Mesenchymal stem cell (in vitro differentiated cells and primary cell): Measurements from ENCODE around the gene BCL3.
"Not testable (repeated sequence)": the region's sequence is repeated elsewhere in the genome, so short reads cannot be mapped to it uniquely, and the experiment has no call there.

Experiments used
- DNase-seq: peaks from one replicate; pipeline ENCODE4 v3.0.0-alpha.2; 2013
- H2AFZ ChIP-seq: one replicate; pipeline ENCODE4 v1.6.1; 2013; ENCODE audit warnings: low read depth, mild to moderate bottlenecking, control low read depth, inconsistent platforms, low read length, moderate library complexity
- H2AK5ac ChIP-seq: 2 replicates; pipeline ENCODE4 v1.6.1; 2013; ENCODE audit warnings: low read length, moderate library complexity, mild to moderate bottlenecking, inconsistent platforms; ENCODE audit not compliant: severe bottlenecking
- H2BK120ac ChIP-seq: one replicate; pipeline ENCODE4 v1.6.1; 2013; ENCODE audit warnings: low read depth, mild to moderate bottlenecking, inconsistent platforms, low read length, moderate library complexity
- H2BK12ac ChIP-seq, 2 experiments: one replicate each; pipeline ENCODE4 v1.6.1; 2013; ENCODE audit warnings: inconsistent platforms in 2 of 2, low read length in 2 of 2, mild to moderate bottlenecking in 2 of 2, moderate library complexity in 2 of 2, control low read depth in 1 of 2
- H2BK15ac ChIP-seq: one replicate; pipeline ENCODE4 v1.6.1; 2013; ENCODE audit warnings: mild to moderate bottlenecking, low read depth, inconsistent platforms; ENCODE audit not compliant: poor library complexity, severe bottlenecking
- H2BK5ac ChIP-seq: 2 replicates; pipeline ENCODE4 v1.6.1; 2013; ENCODE audit warnings: low read depth, mild to moderate bottlenecking, low read length, control low read depth, inconsistent platforms; ENCODE audit not compliant: poor library complexity, severe bottlenecking
- H3K14ac ChIP-seq, 2 experiments: one replicate each; pipeline ENCODE4 v1.6.1; 2013; ENCODE audit warnings: inconsistent platforms in 2 of 2, low read length in 2 of 2, control low read depth in 1 of 2, mild to moderate bottlenecking in 1 of 2, moderate library complexity in 1 of 2
- H3K18ac ChIP-seq, 2 experiments: one replicate each; pipeline ENCODE4 v1.6.1; 2013; ENCODE audit warnings: inconsistent platforms in 2 of 2, low read length in 2 of 2, control low read depth in 1 of 2, low read depth in 1 of 2, mild to moderate bottlenecking in 1 of 2
- H3K23ac ChIP-seq, 2 experiments: one replicate each; pipeline ENCODE4 v1.6.1; 2013; ENCODE audit warnings: inconsistent platforms in 2 of 2, low read length in 2 of 2, mild to moderate bottlenecking in 2 of 2, moderate library complexity in 2 of 2, control low read depth in 1 of 2
- H3K27ac ChIP-seq: 2 replicates; pipeline ENCODE4 v1.5.1; 2013; ENCODE audit warnings: mild to moderate bottlenecking, moderate library complexity, low read length, control low read depth, inconsistent platforms; ENCODE audit not compliant: poor library complexity, severe bottlenecking
- H3K27me3 ChIP-seq, 2 experiments: 2 replicates each; pipeline versions ENCODE4 v1.6.1 to v1.7.0; 2013; ENCODE audit warnings: low read length in 2 of 2, mild to moderate bottlenecking in 2 of 2, moderate library complexity in 2 of 2, control low read depth in 1 of 2, inconsistent platforms in 1 of 2; ENCODE audit not compliant: control insufficient read depth in 1 of 2, insufficient read depth in 1 of 2
- H3K36me3 ChIP-seq, 2 experiments: 2 replicates each; pipeline versions ENCODE4 v1.6.1 to v1.7.0; 2013; ENCODE audit warnings: low read length in 2 of 2, control low read depth in 1 of 2, inconsistent platforms in 1 of 2, low read depth in 1 of 2, mild to moderate bottlenecking in 1 of 2; ENCODE audit not compliant: insufficient read depth in 2 of 2, control insufficient read depth in 1 of 2
- H3K4ac ChIP-seq, 2 experiments: one replicate each; pipeline ENCODE4 v1.6.1; 2013; ENCODE audit warnings: inconsistent platforms in 2 of 2, low read length in 2 of 2, mild to moderate bottlenecking in 2 of 2, moderate library complexity in 2 of 2, control low read depth in 1 of 2, low read depth in 1 of 2
- H3K4me1 ChIP-seq: 2 replicates; pipeline ENCODE4 v1.6.1; 2013; ENCODE audit warnings: low read depth, low read length, control low read depth; ENCODE audit not compliant: control insufficient read depth, insufficient read depth
- H3K4me2 ChIP-seq: 2 replicates; pipeline ENCODE4 v1.6.1; 2013; ENCODE audit warnings: low read length, mild to moderate bottlenecking, inconsistent platforms; ENCODE audit not compliant: poor library complexity, severe bottlenecking
- H3K4me3 ChIP-seq, 2 experiments: 2 replicates each; pipeline versions ENCODE4 v1.5.1 to v1.7.0; 2013; ENCODE audit warnings: low read length in 2 of 2, mild to moderate bottlenecking in 2 of 2, control low read depth in 1 of 2, low read depth in 1 of 2; ENCODE audit not compliant: insufficient read depth in 1 of 2
- H3K79me1 ChIP-seq: replicated peaks from 2 replicates; pipeline ENCODE4 v1.6.1; 2013; ENCODE audit warnings: mild to moderate bottlenecking, control low read depth, low read length, inconsistent platforms; ENCODE audit not compliant: poor library complexity, severe bottlenecking
- H3K9ac ChIP-seq: 2 replicates; pipeline ENCODE4 v1.7.0; 2013; ENCODE audit warnings: mild to moderate bottlenecking, low read length, moderate library complexity
- H3K9me3 ChIP-seq: 2 replicates; pipeline ENCODE4 v1.7.0; 2013; ENCODE audit warnings: mild to moderate bottlenecking, low read length; ENCODE audit not compliant: control insufficient read depth
- H4K8ac ChIP-seq: one replicate; pipeline ENCODE4 v1.6.1; 2013; ENCODE audit warnings: inconsistent platforms, mild to moderate bottlenecking, low read length, moderate library complexity
- H4K91ac ChIP-seq: one replicate; pipeline ENCODE4 v1.6.1; 2013; ENCODE audit warnings: mild to moderate bottlenecking, low read length, inconsistent platforms
- WGBS: methylation state at CpG from one replicate; pipeline ENCODE4 v1.1.7; 2013; ENCODE audit warnings: mixed read lengths; 5-methylcytosine and 5-hydroxymethylcytosine counted together

The BCL3 gene

GRCh38 chr19:44719262-44719701 lies 29.2 kb upstream of the BCL3 start:
- peak overlapping the region; percentile 69 to 91 for H3K4ac ChIP-seq
- peaks cover 5% of the 10 kb centered on the region for H3K9me3 ChIP-seq
- H3K18ac ChIP-seq = peak overlapping the region; percentile 88 to 94
- DNase-seq = no peak
- H3K9ac ChIP-seq = no peak overlapping the region
- no peaks in the 10 kb centered on the region for H3K79me1 ChIP-seq
- H2AK5ac ChIP-seq = peak overlapping the region; percentile 82
- H3K27me3 ChIP-seq = no peaks in the 10 kb centered on the region
- H3K4me3 ChIP-seq = no peak overlapping the region
- no peak overlapping the region for H3K14ac ChIP-seq
- H3K4me2 ChIP-seq = no peak overlapping the region
- no peak overlapping the region for H2BK15ac ChIP-seq
- H4K8ac ChIP-seq = peak overlapping the region; percentile 92
- H2BK5ac ChIP-seq = no peak overlapping the region
- peaks cover 19% of the 10 kb centered on the region for H3K4me1 ChIP-seq
- H3K23ac ChIP-seq = no peak overlapping the region
- peak overlapping the region; percentile 86 for H2BK120ac ChIP-seq
- peak overlapping the region; percentile 81 to 99 for H2BK12ac ChIP-seq
- H2AFZ ChIP-seq = no peak overlapping the region
- peak overlapping the region; percentile 83 for H4K91ac ChIP-seq
- H3K27ac ChIP-seq = no peak overlapping the region
- 85% methylated on average over 8 of the region's 8 CpGs for WGBS
- H3K36me3 ChIP-seq = no peaks in the 10 kb centered on the region

- H3K18ac ChIP-seq, H4K91ac ChIP-seq, H2AK5ac ChIP-seq, DNase-seq, H3K4me3 ChIP-seq, H2BK120ac ChIP-seq, H3K9ac ChIP-seq, H3K14ac ChIP-seq, H3K36me3 ChIP-seq, H2AFZ ChIP-seq, H3K79me1 ChIP-seq, H3K27me3 ChIP-seq, H2BK12ac ChIP-seq, H4K8ac ChIP-seq, H3K9me3 ChIP-seq, H2BK5ac ChIP-seq, H3K27ac ChIP-seq, H3K23ac ChIP-seq, H3K4ac ChIP-seq, H2BK15ac ChIP-seq, H3K4me2 ChIP-seq: not testable (repeated sequence)
- peaks cover 27% of the 10 kb centered on the region for H3K4me1 ChIP-seq
- WGBS = 97% methylated on average over 9 of the region's 9 CpGs
Measured at GRCh38 chr19:44720396-44720795, 28.1 kb upstream of the BCL3 start.

DNA sequence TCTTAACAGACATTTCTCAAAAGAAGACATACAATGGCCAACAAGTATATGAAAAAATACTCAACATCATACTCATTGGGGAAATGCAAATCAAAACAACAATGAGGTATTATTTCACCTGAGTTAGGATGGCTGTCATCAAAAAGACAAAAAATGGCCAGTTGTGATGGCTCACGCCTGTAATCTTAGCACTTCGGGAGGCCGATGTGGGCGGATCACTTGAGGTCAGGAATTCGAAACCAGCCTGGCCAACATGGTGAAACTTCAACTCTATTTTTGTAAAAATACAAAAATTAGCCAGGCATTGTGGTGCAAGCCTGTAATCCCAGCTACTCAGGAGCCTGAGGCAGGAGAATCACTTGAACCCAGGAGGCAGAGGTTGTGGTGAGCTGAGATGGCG lies 27.6 kb upstream of the BCL3 start:
- no peak overlapping the region for H3K4ac ChIP-seq
- peaks cover 29% of the 10 kb centered on the region for H3K4me1 ChIP-seq
- H4K91ac ChIP-seq = no peak overlapping the region
- H3K79me1 ChIP-seq = no peaks in the 10 kb centered on the region
- H2BK12ac ChIP-seq = no peak overlapping the region
- H3K18ac ChIP-seq = no peak overlapping the region
- WGBS = 92% methylated on average over 5 of the region's 6 CpGs
- H2BK120ac ChIP-seq = no peak overlapping the region
- H3K23ac ChIP-seq = no peak overlapping the region
- H2AK5ac ChIP-seq = no peak overlapping the region
- H3K4me2 ChIP-seq = no peak overlapping the region
- H3K27me3 ChIP-seq = no peaks in the 10 kb centered on the region
- no peak overlapping the region for H2BK15ac ChIP-seq
- no peak overlapping the region for H2AFZ ChIP-seq
- no peak overlapping the region for H3K27ac ChIP-seq
- no peak overlapping the region for H3K14ac ChIP-seq
- H3K9ac ChIP-seq = no peak overlapping the region
- no peaks in the 10 kb centered on the region for H3K36me3 ChIP-seq
- no peak overlapping the region for H3K4me3 ChIP-seq
- no peak overlapping the region for H4K8ac ChIP-seq
- DNase-seq = no peak
- no peaks in the 10 kb centered on the region for H3K9me3 ChIP-seq
- no peak overlapping the region for H2BK5ac ChIP-seq

DNA sequence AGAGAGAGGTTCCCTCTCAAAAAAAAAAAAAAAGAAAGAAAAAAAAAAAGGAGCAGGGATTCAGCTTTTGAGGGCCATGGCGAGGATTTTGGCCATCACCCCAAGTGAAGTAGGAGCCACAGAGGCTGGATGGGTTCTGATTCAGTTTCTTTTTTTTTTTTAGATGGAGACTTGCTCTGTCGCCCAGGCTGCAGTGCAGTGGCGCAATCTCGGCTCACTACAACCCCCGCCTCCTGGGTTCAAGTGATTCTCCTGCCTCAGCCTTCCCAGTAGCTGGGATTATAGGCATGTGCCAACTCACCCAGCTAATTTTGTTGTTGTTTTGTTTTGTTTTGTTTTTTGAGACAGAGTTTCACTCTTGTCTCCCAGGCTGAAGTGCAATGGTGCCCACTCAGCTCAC lies 27.1 kb upstream of the BCL3 start:
- H2BK120ac ChIP-seq, H3K9me3 ChIP-seq, H3K14ac ChIP-seq, H2AFZ ChIP-seq, H3K79me1 ChIP-seq, H3K18ac ChIP-seq, H3K4me3 ChIP-seq, H3K4me2 ChIP-seq, H3K36me3 ChIP-seq, H3K27ac ChIP-seq, H4K8ac ChIP-seq, H3K27me3 ChIP-seq, H3K23ac ChIP-seq, H2BK5ac ChIP-seq, DNase-seq, H4K91ac ChIP-seq, H3K9ac ChIP-seq, H2BK12ac ChIP-seq, H3K4ac ChIP-seq, H2BK15ac ChIP-seq, H2AK5ac ChIP-seq: not testable (repeated sequence)
- 88% methylated on average over 5 of the region's 5 CpGs for WGBS
- H3K4me1 ChIP-seq = peaks cover 29% of the 10 kb centered on the region
